GM19455 (cell line): Measurements from ENCODE around the gene NCF4.

Experiments used
- ATAC-seq: cut with Tn5 transposase; IDR thresholded peaks from one replicate; pipeline ENCODE4 v1.9.1; 2021; ENCODE audit not compliant: unreplicated experiment

Gene NCF4

GRCh38 chr22:36835903-36836302 is 24.9 kb upstream of the NCF4 start:
- no peak for ATAC-seq

DNA sequence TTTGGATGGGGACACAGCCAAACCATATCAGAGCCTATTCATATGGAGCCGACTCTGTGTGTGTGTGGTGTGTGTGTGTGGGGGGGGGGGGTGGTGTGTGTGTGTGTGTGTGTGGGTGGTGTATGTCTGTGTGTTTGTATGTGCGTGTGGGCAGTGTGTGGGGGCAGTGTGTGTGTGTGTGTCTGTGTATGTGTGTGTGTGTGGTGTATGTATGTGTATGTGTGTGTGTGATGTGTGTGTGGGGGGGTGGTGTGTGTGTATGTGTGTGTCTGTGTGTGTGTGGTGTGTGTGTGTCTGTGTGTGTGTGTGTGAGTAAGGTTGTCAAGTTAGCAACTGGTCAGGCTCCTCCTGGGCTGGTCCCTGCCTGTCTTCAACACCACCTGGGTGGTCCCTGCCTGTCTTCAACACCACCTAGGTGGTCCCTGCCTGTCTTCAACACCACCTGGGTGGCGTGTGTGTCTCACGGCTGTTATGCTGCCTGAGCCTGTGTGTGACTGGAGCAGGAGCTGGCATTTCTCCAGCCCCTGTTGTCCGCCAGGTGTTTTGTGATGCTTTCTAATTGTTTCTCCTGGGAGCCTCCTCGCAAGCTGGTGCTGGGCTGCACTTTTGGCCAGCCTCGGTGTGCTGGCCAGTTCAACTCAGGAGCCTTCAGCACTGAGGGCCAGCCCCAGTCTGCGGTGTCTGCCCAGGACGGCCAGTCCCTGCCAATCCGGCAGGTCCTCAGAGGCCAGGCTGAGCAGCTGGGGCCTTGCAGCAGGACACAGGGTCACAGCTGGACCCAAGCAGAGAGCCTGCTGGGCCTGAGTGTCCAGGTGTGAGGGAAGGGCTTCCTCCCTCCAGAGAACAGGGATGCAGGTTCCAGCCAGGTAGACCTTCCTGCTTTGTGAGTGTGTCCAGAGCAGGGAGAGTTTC is 22.4 kb upstream of the NCF4 start:
- no peak for ATAC-seq

DNA sequence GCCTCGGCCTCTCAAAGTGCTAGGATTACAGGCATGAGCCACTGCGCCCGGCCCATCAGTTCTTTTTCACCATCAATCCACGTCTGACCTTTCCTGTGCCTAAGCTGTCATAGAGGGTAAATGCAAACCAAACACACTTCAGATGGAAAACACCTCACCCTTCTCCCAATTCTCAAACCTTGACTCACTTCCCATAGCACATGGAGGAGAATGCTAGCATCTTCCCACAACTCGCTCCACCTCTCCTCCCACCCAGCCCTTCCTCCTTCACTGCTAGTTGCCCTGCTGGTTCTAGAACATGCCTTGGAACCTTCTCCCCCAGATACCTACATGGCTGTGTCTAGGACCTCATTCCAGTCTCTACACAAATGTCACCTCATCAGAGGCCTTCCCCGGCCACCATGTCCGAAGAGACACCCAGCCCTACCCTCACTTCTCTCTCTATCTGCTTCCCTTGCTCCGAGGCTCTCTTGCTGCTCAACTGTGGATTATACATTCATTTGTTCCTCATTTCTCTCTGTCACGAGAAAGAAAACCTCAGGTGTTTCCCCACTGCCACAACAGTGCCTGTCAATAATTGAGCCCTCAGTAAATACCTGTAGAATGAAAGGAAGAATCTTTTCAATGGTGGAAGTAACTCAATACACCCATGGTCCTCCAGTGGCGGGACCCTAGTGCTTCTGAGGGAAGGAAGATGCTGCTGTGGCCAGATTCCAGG is 21.3 kb upstream of the NCF4 start:
- ATAC-seq = no peak

- no peak for ATAC-seq
Measured at GRCh38 chr22:36840106-36840505, 20.7 kb upstream of the NCF4 start.

- no peak for ATAC-seq
Measured at GRCh38 chr22:36846271-36846670, 14.5 kb upstream of the NCF4 start.

- no peak for ATAC-seq
Measured at GRCh38 chr22:36846949-36847348, 13.9 kb upstream of the NCF4 start.

GRCh38 chr22:36850056-36850455 is 10.8 kb upstream of the NCF4 start:
- ATAC-seq = no peak

- ATAC-seq = no peak
Measured at GRCh38 chr22:36850682-36851081, 10.1 kb upstream of the NCF4 start.

DNA sequence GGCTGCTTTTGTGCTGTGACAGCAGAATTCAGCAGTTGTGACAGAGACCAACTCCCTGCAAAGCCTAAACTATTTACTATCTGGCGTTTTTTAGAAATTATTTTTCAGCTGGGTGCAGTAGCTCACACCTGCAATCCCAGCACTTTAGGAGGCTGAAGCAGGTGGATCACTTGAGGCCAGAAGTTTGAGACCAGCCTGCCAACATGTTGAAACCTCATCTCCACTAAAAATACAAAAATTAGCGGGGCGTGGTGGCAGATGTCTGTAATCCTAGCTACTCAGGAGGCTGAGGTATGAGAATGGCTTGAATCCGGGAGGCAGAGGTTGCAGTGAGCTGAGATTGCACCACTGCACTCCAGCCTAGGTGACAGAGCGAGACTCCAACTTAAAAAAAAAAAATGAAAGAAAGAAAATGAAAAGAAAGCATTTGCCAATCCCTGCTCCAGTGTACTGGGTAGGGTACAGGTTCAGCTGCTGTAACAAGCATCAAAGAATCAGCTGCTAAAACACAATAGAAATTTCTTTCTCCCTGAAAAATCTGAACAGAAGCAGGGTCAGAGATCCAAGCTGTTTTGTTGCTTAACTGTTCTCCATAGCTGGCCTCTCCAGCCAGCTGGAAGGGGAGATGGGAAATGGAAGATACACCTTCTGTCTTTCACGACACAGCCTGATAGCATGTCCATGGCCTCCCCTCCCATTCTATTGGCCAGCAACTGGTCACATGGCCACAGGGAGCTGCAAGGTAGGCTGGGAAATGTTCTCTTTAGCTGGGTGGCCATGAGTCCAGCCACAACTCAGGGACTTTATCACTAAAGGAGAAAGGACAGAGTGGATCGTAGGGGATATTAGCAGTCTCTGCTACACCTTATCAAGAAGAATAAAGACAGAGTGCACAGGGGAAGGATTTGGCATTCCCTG is 8.5 kb upstream of the NCF4 start:
- ATAC-seq = no peak

GRCh38 chr22:36853407-36854099 is 7.3 kb upstream of the NCF4 start:
- no peak for ATAC-seq

DNA sequence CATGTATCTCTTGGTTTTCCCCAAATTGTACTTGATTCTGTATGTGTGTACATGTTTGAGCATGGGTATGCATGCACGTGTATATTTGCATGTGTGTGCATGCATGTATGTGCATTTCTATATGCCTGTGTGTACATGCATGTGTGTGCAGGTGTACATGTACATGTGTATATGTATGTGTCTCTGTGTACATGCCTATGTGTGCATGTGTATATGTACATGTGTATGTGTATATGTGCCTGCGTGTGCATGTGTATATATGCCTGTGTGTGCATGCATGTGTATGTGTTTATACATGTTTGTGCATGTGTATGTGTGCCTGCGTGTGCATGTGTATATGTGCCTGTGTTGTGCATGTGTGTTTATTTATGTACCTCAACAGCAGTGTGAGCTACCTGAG is 5.3 kb upstream of the NCF4 start:
- no peak for ATAC-seq

DNA sequence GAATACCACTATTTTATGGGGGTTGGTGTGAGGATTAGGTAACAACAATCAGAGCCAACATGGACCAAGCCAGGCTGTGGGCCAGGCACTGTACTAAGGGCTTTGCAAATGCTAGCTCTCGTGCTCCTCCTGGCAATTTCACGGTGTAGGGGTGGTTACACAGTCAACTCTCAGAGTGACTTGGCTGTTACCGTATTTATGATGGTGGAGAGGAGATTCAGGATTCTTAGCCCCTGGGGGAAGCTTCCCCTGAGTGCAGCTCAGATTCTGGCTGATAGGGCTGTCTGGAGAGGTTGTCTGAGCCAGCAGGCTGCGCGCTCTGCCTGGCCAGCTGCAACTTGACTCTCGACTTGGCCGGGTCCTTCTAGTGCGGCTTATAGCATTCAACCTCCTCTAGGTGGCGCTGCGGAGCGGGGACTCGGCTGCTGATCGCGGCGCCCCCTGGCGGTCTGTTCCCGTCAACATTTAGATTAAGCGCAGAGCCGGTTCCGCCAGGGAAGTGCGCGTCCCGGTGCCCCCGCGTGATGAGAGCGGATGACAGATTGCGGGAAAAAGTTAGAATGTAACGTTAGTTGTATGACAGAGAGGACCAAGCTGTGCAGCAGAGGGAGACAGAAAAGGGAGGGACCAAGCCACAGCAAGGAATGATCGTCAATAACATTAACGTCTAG is 4.5 kb upstream of the NCF4 start:
- no peak for ATAC-seq

GRCh38 chr22:36856792-36857135 is 4.0 kb upstream of the NCF4 start:
- ATAC-seq = no peak

DNA sequence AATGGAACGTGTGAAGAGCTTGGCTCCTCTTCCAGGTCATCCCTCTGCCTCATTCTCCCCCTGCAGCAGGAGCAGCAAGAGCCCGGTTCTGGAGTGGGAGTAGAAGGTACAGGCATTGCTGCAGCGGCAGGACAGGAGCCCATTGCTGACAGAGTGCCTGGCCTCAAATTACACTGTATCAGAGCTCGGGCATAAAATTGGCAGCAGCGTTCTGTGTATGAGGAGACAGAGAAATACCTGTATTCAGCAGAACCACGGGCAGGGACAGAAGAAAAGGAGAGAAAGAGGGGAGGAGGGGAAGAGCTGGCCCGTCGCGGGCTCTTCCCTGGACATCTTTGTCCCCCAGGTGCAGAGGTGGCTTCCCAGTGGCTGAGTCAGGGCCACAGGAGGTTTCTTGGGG is 2.6 kb upstream of the NCF4 start:
- ATAC-seq = no peak

GRCh38 chr22:36858966-36859365 is 1.8 kb upstream of the NCF4 start:
- ATAC-seq = no peak

GRCh38 chr22:36860017-36860416 is 789 bp upstream of the NCF4 start:
- ATAC-seq = no peak

GRCh38 chr22:36860438-36860820 is 377 bp upstream of the NCF4 start:
- no peak for ATAC-seq

DNA sequence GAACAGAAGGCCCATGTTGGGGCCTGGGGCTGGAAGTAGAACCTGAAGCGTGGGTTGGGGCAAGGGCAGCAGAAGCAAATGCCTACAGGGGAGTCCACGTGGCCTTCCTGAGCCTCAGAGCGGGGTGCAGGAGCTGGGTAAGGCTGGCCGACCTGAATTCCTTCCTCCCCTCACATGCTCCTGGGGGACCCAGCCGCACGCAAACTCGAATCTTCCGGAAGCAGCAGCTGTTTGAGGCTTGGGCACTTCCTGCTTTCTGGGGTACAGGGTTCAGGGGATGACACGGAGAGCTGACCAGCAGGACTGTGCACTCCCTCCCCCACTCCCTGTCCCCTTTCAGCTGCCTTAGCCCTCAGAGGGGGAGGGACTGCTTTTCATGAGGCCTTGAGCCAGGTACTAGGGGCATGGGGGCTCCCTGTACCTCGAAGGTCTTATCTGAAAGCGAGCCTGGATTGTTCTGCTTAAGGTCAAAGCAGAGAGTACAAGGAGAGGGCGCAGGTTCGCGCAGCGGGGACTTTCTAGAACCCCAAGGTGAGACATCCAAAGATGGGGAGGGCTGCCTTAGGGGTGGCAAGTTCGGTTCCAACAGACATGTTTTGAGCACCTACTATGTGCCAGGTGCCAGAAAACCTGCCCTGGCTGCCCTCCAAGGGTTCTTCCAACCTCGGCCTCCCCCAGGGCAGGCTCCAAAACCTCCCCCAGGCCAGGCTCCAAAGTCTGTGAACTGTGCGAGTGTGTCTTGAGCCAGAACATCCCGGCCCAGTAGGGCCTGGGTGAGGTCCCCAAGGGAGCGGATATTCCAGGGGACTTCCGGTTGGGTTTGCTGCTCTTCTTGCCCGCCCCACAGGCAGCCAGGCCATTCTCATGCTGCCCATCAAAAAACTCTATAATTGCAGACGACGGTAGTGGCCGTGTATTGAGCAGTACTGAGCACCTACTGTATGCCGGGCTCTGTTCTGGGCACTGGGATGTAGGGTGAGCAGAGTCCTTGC is 1.7 kb downstream of the NCF4 start:
- no peak for ATAC-seq

- ATAC-seq = no peak
Measured at GRCh38 chr22:36863281-36863680, 2.5 kb downstream of the NCF4 start.
